Right lobe of liver (tissue), 6 donors: ENCODE data around the gene PKIB. TPM values are rescaled to one million over a fixed set of nuclear protein-coding genes. Genes with fewer than 3 reads are reported as not detected.

ENCODE experiments used
- ATAC-seq, 4 donors: fragments of 200-7000 bp; cut with Tn5 transposase; one replicate each; pipeline ENCODE4 v1.9.1; 2020; ENCODE audit warnings: mild to moderate bottlenecking in 4 of 4, moderate library complexity in 4 of 4
- DNase-seq, 3 donors: peaks; one replicate each; pipeline ENCODE4 v3.0.0-alpha.2; 2020
- H3K27ac ChIP-seq, 3 donors: fragments of 200-600 bp; one replicate each; pipeline ENCODE4 v1.8.0; 2022
- H3K27me3 ChIP-seq, 2 donors: fragments of 200-600 bp; one replicate each; pipeline ENCODE4 v1.8.0; 2022
- H3K36me3 ChIP-seq, 4 donors: fragments of 200-600 bp; sonication (generic) in 1 of 4; one replicate each; pipeline versions ENCODE4 v1.5.1 to v1.8.0; 2017 to 2022; ENCODE audit warnings: control low read depth in 1 of 4
- H3K4me1 ChIP-seq, 4 donors: fragments of 200-600 bp; sonication (generic) in 1 of 4; one replicate each; pipeline versions ENCODE4 v1.5.1 to v1.8.0; 2017 to 2022; ENCODE audit warnings: control low read depth in 1 of 4
- H3K4me3 ChIP-seq, 3 donors: fragments of 200-600 bp; one replicate each; pipeline ENCODE4 v1.8.0; 2022
- H3K9me3 ChIP-seq, 4 donors: fragments of 200-600 bp; sonication (generic) in 1 of 4; one replicate each; pipeline versions ENCODE4 v1.5.1 to v1.8.0; 2017 to 2022; ENCODE audit warnings: control low read depth in 1 of 4
- CTCF ChIP-seq, 4 donors: fragments of 200-600 bp in 3 of 4; fragments of 450-650 bp in 1 of 4; IDR thresholded peaks; one replicate each; pipeline versions ENCODE4 v1.5.1 to v1.8.0; 2016 to 2022; ENCODE audit warnings: antibody characterized with exemption in 4 of 4, mild to moderate bottlenecking in 2 of 4
- POLR2A ChIP-seq: fragments of 450-650 bp; IDR thresholded peaks from one replicate; pipeline ENCODE4 v1.6.1; 2017; ENCODE audit warnings: antibody characterized with exemption, mild to moderate bottlenecking
- WGBS: methylation state at CpG from one replicate; pipeline ENCODE4 v1.1.6; 2018; ENCODE audit warnings: low coverage, low lambda C conversion rate; ENCODE audit not compliant: insufficient coverage; ENCODE audit errors: missing lambda C conversion rate; 5-methylcytosine and 5-hydroxymethylcytosine counted together
- intact Hi-C, 2 donors: fragments of 100-400 bp; cut with DNase I; formaldehyde crosslinking; loops; one replicate each; pipeline versions ENCODE4 v1.11.2 to v1.14.1; 2022
- total RNA-seq, 6 experiments: library from RNA; depleted of rRNA in 2 of 6; stranded (reverse); fragments of >200 nt in 2 of 6; fragmentation: NEBNext Ultra II Directional in 3 of 6; extraction: Animal tissue kit (Norgen Biotek cat#: 25700) in 3 of 6; gene quantifications; one replicate each; pipeline versions ENCODE4 v1.1.0 to v1.2.4, GENCODE V29; 2016 to 2023
- donor health status: DM: no; HTN: yes; CAD: no.
- donor health status: DM: no; HTN: no; CAD: no.
- donor health status: DM: no; HTN: no; CAD: no.
- donor health status: DM: no; HTN: yes; CAD: no.
- donor health status: DM: no; HTN: yes; CAD: no.

The PKIB gene
- total RNA-seq, 6 experiments from 2014 or later: 2.4 to 12.1 (median 4.1) TPM

DNA sequence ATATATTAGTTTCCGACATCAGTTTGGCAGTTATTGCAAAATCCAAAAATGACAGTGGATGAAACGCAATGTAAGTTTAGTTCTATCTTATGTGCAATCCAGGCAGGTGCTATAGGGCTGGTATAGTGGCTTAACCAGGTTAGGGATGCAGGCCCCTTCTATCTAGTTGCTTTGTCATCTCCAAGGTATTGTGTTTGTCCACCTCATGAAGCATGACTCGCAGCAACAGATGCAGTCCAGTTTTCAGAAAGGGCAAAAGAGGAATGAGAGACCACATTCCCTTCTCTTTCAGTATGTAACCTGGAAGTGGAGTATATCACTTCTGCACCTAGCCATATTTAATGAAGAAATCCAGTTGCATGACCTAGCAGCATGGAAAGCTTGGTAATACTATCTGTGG is 59.7 kb downstream of the PKIB start:
- Histone ChIP-seq H3K4me3 (no peak overlapping the region), H3K27me3 (no peaks in the 10 kb centered on the region), H3K27ac (no peak overlapping the region), H3K36me3 (no peaks in the 10 kb centered on the region), H3K4me1 (no peaks in the 10 kb centered on the region), H3K9me3 (no peaks in the 10 kb centered on the region)
- no peak for DNase-seq
- ATAC-seq: no peak
- TF ChIP-seq POLR2A (no peak), CTCF (IDR thresholded peaks at IDR 0.05) (no peak)
- WGBS: 82% methylated on average over 2 of the region's 3 CpGs
- intact Hi-C loops: no loop called here

DNA sequence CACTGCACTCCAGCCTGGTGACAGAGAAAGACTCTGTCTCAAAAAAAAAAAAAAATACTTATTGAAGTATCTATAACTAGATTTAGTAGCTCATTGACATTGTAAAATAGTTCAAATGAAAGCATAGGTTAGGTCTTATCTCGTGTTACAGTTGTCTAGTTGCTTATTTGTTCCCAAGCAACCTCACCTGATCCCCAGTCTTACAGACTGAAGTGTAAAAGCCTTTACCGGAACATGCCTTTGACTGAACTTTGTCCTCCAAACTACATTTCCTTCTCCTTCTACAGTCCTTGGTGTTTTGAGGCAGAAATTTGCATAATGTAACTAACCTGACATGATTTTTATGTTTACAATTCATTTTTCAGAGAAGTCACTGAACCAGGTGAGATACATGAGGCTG is 61.0 kb downstream of the PKIB start:
- no peak for DNase-seq
- 56% methylated on average over 2 of the region's 2 CpGs for WGBS
- TF ChIP-seq CTCF (IDR thresholded peaks at IDR 0.05) (no peak), POLR2A (no peak)
- Histone ChIP-seq H3K27ac (no peak overlapping the region), H3K4me1 (no peaks in the 10 kb centered on the region), H3K4me3 (no peak overlapping the region), H3K36me3 (no peaks in the 10 kb centered on the region), H3K9me3 (no peaks in the 10 kb centered on the region), H3K27me3 (no peaks in the 10 kb centered on the region)
- intact Hi-C loops: no loop called here
- no peak for ATAC-seq

- Histone ChIP-seq H3K4me3 (no peak overlapping the region), H3K4me1 (no peaks in the 10 kb centered on the region), H3K27ac (no peak overlapping the region), H3K9me3 (no peaks in the 10 kb centered on the region), H3K27me3 (no peaks in the 10 kb centered on the region), H3K36me3 (no peaks in the 10 kb centered on the region)
- TF ChIP-seq CTCF (IDR thresholded peaks at IDR 0.05) (no peak), POLR2A (no peak)
- no peak for DNase-seq
- WGBS: 60% methylated on average over 1 of the region's 1 CpG
- ATAC-seq: no peak
- intact Hi-C loops: no loop called here
Measured at GRCh38 chr6:122673343-122673961, 63.2 kb downstream of the PKIB start.

GRCh38 chr6:122676146-122676545 is 65.9 kb downstream of the PKIB start:
- H3K27me3 ChIP-seq: no peaks in the 10 kb centered on the region
- intact Hi-C loops: no loop called here
- TF ChIP-seq POLR2A (no peak), CTCF (IDR thresholded peaks at IDR 0.05) (no peak)
- H3K4me1 ChIP-seq: no peaks in the 10 kb centered on the region
- no peak overlapping the region for H3K4me3 ChIP-seq
- ATAC-seq (no peak), DNase-seq (no peak)
- no peak overlapping the region for H3K27ac ChIP-seq
- no peaks in the 10 kb centered on the region for H3K9me3 ChIP-seq
- no CpG with 5 or more reads among the region's 1 CpG for WGBS
- H3K36me3 ChIP-seq: no peaks in the 10 kb centered on the region

DNA sequence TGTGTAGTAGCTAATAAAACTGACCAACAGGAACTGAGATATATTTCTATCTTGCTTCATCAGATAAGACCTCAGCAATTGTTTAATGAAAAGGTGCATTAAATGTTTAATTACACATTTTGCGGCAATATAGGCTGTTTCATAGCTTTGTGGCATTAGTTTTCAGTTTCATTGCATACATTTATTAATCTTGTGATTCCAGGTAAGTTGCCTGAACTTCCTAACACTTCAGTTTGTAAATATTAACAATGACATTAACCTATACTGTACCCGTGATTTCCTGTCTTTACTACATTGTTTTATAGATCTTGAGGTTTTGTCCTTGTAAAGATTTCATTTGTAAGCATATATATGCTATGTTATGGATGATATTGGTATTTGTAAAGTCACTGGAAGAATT is 66.5 kb downstream of the PKIB start:
- H3K9me3 ChIP-seq: no peaks in the 10 kb centered on the region
- no peak overlapping the region for H3K27ac ChIP-seq
- ATAC-seq (no peak), DNase-seq (no peak)
- TF ChIP-seq CTCF (IDR thresholded peaks at IDR 0.05): no peak
- H3K36me3 ChIP-seq: no peaks in the 10 kb centered on the region
- WGBS: 65% methylated on average over 2 of the region's 2 CpGs
- no peaks in the 10 kb centered on the region for H3K27me3 ChIP-seq
- no peak overlapping the region for H3K4me3 ChIP-seq
- no peaks in the 10 kb centered on the region for H3K4me1 ChIP-seq
- intact Hi-C loops: no loop called here
